CD4-positive, alpha-beta T cell treated with Interleukin-12 subunit alpha and Interleukin-12 subunit beta, for 1 hour (primary cell): Measurements from ENCODE around the gene TDRKH.
"Not testable (repeated sequence)": the region's sequence is repeated elsewhere in the genome, so short reads cannot be mapped to it uniquely, and the experiment has no call there.

Experiments used
- DNase-seq: peaks from one replicate; pipeline ENCODE4 v3.0.0-alpha.2; 2020

Gene TDRKH

DNA sequence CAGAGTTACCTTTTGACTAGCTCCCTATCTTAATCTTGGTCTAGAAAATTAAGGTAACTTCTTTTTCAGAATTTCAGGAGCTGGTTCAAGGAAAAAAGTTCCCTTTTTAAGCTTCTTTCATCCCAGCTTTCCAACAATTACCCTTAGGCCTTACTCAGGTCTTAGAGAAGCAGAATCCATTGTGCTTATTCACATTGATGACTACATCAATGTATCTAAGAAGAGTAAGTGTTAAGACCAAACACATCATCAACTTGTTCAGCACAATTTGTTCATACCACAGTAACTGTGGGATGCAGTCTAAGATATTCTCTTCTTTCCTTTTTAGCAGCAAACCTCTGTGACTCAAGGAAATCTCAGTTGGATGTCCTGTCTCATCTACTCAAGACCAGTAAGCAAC lies 31.1 kb downstream of the TDRKH start:
- DNase-seq = no peak

DNA sequence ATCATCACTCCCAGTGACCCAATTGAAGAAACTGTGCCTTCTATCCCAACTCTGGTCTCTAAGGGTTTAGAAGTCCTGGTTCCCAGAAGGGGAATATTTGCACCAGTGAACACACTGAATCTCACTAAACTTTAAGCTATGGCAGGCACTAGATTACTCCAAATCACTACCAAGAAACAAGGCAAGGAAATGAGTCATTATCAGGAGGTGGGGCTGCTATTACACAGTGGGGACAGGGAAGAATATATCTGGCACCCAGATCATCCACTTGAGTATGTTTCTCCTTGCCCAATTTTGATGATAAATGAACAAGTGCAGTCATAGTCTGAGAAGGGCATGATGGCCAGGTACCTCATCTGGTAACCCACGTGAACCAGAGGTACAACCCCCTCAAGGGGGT lies 34.0 kb downstream of the TDRKH start:
- DNase-seq = no peak

DNA sequence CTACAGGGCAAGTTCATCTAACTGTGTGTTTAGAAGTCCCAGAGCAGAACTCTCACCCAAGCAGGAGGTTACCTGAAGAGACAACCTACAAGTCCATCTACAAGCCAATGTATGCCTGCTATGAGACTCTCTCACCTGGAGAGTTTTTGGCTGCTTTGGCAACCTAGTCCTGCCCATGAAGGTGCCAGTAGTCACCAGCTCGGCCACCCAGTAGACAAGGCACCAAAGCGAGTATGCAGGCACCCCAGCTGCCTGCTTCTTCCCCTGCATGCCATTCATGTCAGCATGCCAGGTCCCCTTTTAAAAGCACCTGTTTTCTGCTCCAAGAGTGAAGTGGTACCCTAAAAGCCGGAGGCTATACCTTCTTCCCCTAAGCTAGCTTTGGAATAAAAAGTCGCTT lies 48.8 kb downstream of the TDRKH start:
- DNase-seq = no peak

DNA sequence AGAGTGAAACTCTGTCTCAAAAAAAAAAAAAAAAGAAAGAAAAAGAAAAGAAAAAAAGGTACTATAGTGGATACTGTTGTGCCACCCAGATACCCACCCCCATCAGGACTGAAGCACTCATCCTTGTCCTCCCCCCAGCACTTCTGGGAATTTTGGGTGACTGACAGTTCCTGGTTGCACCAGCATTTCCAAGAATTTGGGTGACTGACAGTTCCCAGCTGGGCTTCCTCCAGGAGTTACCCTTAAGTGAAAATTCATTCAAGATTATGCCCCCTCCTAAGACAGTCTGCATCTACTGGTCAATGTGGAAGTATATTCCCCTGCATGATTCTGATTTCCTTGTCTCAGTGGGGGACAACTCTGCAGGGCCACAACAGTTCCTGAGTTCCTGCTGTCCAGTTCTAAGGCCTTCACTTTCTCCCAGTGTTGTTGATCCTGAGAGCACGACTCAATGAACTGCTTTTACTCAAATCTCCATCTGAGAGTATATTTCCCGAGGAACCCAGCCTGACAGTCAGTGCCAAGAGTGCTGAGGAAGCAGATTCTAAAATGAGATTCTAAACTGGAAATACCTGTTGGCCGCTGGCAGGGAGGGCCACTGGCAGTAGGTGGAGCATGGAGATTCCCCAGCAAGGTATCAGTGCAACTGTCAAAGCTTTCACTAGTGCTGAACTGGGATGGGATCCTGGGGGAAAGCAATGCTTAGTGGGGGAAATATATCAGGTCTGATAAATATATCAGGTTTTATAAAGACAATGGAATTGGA lies 50.5 kb downstream of the TDRKH start:
- no peak for DNase-seq

DNA sequence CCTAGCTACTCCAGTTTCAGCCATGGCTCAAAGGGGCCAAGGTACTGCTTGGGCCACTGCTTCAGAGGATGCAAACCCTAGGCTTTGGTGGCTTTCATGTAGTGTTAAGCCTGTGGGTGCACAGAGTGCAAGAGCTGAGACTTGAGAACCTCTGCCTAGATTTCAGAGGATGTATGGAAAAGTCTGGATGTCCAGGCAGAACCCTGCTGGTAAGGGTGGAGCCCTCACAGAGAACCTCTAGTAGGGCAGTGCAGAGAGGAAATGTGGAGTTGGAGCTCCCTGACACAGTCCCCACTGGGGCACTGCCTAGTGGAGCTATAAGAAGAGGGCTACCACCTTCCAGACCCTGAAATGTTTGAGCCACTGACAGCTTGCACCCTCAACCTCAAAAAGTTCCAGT lies 52.8 kb downstream of the TDRKH start:
- DNase-seq = no peak

DNA sequence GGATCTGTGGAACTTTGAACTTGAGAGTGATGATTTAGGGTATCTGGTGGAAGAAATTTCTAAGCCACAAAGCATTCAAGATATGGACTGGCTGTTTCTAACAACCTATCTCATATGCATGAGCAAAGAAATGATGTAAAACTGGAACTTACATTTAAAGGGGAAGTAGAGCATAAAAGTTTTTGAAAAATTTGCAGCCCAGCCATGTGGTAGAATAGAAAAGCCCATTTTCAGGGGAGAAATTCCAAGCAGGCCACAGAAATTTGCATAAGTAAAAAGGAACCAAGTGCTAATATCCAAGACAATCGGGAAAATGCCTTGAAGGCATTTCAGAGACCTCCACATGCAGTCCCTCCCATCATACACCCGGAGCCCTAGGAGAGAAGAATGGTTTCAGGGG lies 53.3 kb downstream of the TDRKH start:
- DNase-seq = no peak

DNA sequence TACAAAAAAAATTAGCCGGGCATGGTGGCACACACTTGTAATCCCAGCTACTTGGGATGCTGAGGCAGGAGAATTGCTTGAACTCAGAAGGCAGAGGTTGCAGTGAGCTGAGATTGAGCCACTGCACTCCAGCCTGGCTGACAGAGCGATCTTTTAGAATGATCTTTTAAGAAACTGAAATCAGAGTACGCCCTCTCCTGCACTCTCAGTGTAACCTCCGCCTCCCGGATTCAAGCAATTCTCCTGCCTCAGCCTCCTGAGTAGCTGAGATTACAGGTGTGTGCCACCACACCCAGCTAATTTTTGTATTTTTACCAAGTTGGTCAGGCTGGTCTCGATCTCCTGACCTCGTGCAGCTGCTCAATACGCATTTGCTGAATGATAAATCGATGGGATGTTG lies 56.3 kb downstream of the TDRKH start:
- DNase-seq = not testable (repeated sequence)

DNA sequence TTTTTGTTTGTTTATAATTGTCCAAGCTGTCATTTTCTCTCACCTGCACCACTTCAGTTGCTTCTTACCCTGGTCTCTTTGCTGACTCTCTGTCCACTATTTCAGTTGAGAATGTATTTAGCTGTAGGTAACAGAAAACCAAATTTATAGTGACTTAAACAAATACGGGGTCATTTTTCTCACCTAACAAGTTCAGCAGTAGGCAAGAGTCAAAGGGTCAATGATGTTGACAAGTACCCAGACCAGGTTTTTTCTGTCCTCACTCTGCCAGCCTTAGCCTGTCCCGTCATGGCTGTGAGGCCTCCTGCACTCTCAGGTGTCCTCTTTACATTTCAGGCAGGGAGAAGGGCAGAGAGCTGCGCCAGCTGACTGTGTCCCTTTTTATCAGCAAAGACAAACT lies 57.2 kb downstream of the TDRKH start:
- DNase-seq = no peak

DNA sequence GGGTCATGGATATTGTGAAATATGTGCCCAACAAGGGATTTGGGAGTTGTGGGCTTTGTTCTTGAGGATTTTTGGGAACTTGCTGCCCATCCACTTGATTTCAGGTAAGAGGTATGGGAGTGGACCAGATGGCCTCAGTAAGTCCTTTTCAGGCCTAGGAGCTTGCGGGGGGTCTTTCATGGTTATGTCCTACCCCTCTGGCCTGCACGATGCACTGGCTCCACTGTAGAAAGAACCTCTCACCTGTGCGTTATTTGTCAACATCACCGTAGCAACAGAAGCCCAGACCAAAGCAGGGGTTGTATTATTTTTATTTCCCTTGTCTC lies 60.4 kb downstream of the TDRKH start:
- no peak for DNase-seq

DNA sequence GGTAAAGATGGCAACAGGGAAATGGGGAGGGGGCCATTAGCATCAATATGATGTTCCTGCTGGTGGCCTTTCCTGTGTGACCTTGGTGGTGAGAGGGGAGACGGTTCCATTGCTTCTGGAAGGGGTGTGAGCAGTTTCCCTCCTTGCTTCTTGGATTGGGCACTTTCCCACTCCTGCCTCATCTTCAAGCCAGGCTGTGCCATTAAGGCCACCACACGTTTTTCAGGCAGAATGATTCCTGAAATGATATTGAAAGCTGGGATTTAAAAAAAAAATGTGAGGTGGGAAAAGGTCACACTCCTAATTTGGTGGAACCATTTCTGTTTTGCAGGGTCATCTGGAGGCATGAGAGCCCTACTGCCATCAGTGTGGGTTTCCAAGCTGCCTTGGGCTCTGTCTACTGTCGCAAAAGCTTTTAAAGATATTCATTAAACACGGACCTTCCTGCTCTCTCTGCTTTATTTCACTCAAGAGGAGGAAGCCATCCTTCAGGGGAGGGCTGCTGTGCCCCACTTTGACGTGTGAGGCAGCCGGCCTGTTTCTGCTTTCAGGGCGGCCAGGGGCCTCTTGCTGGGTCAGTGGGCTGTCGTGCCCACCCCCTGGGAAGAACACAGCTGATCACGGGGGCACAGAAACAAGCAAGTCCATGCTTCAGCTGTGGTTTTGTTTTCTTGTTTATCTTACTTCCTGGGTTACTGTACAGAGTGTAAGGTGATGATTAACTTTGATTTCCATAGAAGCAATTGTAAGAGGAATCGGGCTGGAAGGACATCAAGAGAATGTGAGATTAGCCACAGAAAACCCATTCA lies 60.9 kb downstream of the TDRKH start:
- DNase-seq = no peak

DNA sequence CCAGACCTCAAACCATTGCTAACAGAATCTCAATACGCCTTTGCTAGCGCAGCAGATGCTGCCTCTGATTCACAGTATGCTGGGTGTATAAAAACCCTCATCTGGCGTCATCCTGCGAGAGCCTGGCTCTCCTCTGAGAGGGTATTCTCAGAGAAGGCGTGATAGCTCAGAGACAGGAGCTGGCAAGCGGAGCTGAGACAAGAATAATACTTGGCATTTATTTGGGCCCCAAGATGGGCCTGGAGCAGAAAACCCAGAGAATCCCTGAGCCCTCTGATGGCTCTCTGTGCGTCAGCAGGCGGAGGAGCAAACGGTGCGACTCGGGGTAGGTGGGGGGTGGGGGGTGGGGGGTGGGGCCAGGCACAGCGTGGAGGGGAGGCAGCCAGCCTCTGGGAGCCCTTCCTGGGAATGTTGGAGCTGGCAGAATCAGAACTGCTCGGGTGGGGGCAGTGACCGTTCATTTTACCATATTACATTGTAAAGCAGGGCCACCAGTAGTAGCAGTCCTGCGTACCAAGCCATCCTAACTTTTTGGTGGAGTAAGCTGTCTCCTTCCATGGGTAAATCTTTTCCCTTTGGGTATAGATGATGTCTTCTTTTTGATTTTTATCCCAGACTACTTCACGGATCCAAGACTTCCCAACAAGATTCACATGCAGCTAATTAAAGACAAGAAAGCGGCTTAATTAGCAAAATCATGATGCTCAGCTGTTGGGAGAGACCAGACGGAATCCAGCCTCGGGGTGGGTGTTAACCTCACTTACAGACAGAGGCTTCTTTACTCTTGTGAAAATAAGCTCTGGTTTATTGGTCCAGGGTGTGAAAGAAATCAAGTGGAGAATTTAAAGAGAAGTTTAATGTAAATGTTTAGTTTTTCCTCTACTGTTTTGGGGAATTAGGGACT lies 61.9 kb downstream of the TDRKH start:
- no peak for DNase-seq

DNA sequence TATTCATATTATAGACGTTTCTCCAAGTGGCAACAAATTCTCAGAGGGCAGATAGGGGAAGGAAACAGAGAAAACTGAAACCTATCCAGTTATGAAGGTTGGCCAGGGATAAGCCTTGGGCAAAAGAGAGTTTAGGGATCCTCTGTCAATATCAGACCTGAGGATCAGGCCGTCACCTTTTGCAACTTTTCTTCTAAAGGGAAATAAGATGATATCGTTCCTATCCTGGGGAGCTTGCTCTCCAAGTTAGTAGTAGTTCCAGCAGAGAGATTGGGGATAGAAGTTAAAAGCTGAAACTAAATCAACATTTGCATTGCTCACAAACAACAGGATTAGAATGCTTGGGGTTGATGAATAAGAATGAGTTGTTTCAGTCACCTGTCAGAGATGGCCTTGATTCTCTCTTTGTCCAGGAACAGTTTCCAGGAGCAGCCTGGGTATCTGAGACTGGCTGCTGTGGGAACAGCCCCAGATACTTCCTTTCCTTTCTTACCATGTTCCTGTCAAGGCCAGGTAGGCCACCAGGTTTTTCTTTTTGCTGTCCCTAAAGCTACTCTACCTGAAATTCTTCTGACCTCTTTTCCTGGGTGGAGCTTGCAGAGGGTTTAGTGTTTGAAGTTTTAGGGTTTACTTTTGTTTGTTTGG lies 66.5 kb downstream of the TDRKH start:
- no peak for DNase-seq
